Keratinocyte (primary cell): Measurements from ENCODE around the gene DISP2. TPM values are rescaled to one million over a fixed set of nuclear protein-coding genes. Genes with fewer than 3 reads are reported as not detected.
A peak's percentile ranks its signal among the peaks of the same experiment; 100 is the strongest.

Experiments
- DNase-seq: peaks from one replicate; pipeline ENCODE4 v3.0.0-alpha.2; 2011; ENCODE audit warnings: low read depth, missing footprints, low spot score
- FAIRE-seq: peaks from 2 replicates; lab custom pipeline; 2011; peaks lifted over from hg19 to GRCh38; lab: Jason Lieb, UNC
- H2AFZ ChIP-seq: 2 replicates; pipeline ENCODE4 v1.6.0; 2012; ENCODE audit warnings: low read length, control low read depth, inconsistent platforms; ENCODE audit not compliant: control insufficient read depth
- H3K27ac ChIP-seq: 2 replicates; pipeline ENCODE4 v1.5.1; 2011; ENCODE audit warnings: low read length; ENCODE audit not compliant: control insufficient read depth, insufficient read depth
- H3K27me3 ChIP-seq: 3 replicates; pipeline ENCODE4 v1.6.0; 2011; ENCODE audit warnings: low read length; ENCODE audit not compliant: control insufficient read depth, insufficient read depth; ENCODE audit errors: extremely low read depth
- H3K36me3 ChIP-seq, 2 experiments: 2 replicates in 1 of 2; 3 replicates in 1 of 2; pipeline ENCODE4 v1.5.1; 2011; ENCODE audit warnings: low read length in 2 of 2, mild to moderate bottlenecking in 1 of 2; ENCODE audit not compliant: control insufficient read depth in 2 of 2, insufficient read depth in 2 of 2; ENCODE audit errors: extremely low read depth in 1 of 2
- H3K4me1 ChIP-seq: 3 replicates; pipeline ENCODE4 v1.5.1; 2011; ENCODE audit warnings: low read length; ENCODE audit not compliant: control insufficient read depth, insufficient read depth; ENCODE audit errors: extremely low read depth
- H3K4me2 ChIP-seq: 3 replicates; pipeline ENCODE4 v1.6.0; 2011; ENCODE audit warnings: low read depth, low read length; ENCODE audit not compliant: control insufficient read depth, insufficient read depth; ENCODE audit errors: extremely low read depth
- H3K4me3 ChIP-seq, 3 experiments: fragments of 200-600 bp in 1 of 3; sonication (generic) in 1 of 3; 2 replicates in 2 of 3; 3 replicates in 1 of 3; pipeline ENCODE4 v1.5.1; 2011 to 2016; ENCODE audit warnings: low read length in 3 of 3, mild to moderate bottlenecking in 3 of 3, control low read depth in 2 of 3, inconsistent platforms in 1 of 3, low read depth in 1 of 3, mixed read lengths in 1 of 3, mixed run types in 1 of 3, moderate library complexity in 1 of 3; ENCODE audit not compliant: control insufficient read depth in 2 of 3, insufficient read depth in 2 of 3; ENCODE audit errors: extremely low read depth in 1 of 3
- H3K79me2 ChIP-seq: 2 replicates; pipeline ENCODE4 v1.6.0; 2012; ENCODE audit warnings: low read length; ENCODE audit not compliant: control insufficient read depth, insufficient read depth
- H3K9ac ChIP-seq: 3 replicates; pipeline ENCODE4 v1.6.0; 2011; ENCODE audit warnings: low read length; ENCODE audit not compliant: control insufficient read depth, insufficient read depth; ENCODE audit errors: extremely low read depth
- H3K9me1 ChIP-seq: 3 replicates; pipeline ENCODE4 v1.6.0; 2011; ENCODE audit warnings: low read length; ENCODE audit not compliant: control insufficient read depth, insufficient read depth; ENCODE audit errors: extremely low read depth
- H3K9me3 ChIP-seq: 2 replicates; pipeline ENCODE4 v1.5.1; 2012; ENCODE audit warnings: low read depth, low read length; ENCODE audit not compliant: control insufficient read depth
- H4K20me1 ChIP-seq: 3 replicates; pipeline ENCODE4 v1.6.0; 2011; ENCODE audit warnings: low read length; ENCODE audit not compliant: control insufficient read depth, insufficient read depth; ENCODE audit errors: extremely low read depth
- EZH2 ChIP-seq: IDR thresholded peaks from one replicate; pipeline ENCODE4 v1.6.1; 2012; ENCODE audit warnings: inconsistent platforms, mild to moderate bottlenecking, low read length, moderate library complexity
- dilution Hi-C: fragments of 300-500 bp; cut with MboI; formaldehyde crosslinking; loops from one replicate; pipeline ENCODE4 v1.7.0; 2020; ENCODE audit warnings: low sequenced_read_pairs; ENCODE audit not compliant: extremely low pct_ligation_motif_present
- polyA plus RNA-seq, 5 experiments: library from polyadenylated mRNA; depleted of rRNA in 3 of 5; stranded (reverse) in 3 of 5; stranded (forward) in 1 of 5; unstranded in 1 of 5; fragments of >200 nt; gene quantifications; 1 replicate in 1 of 5; 2 replicates in 3 of 5; 3 replicates in 1 of 5; pipeline versions ENCODE4 v1.2.1 to v1.2.3, GENCODE V29; 2011 to 2012; ENCODE audit warnings: missing spikeins in 2 of 5, low read depth in 1 of 5, low replicate concordance in 1 of 5
- TF ChIP-seq, protein P1 (sequence below), 3 experiments: IDR thresholded peaks in 1 of 3; conservative IDR thresholded peaks in 1 of 3; optimal IDR thresholded peaks in 1 of 3; 2 replicates in 2 of 3; 3 replicates in 1 of 3; pipeline versions ENCODE3 to v1.5.1; 2011; ENCODE audit warnings: low read length in 3 of 3, mild to moderate bottlenecking in 3 of 3, moderate library complexity in 2 of 3, control low read depth in 1 of 3, inconsistent platforms in 1 of 3; ENCODE audit not compliant: insufficient read depth in 2 of 3; ENCODE audit errors: extremely low read depth in 1 of 3

Gene DISP2
- polyA plus RNA-seq, 1 donor (not counting 4 experiments of a cell fraction or from before 2014, with no cell fraction given): 0.12 TPM

DNA sequence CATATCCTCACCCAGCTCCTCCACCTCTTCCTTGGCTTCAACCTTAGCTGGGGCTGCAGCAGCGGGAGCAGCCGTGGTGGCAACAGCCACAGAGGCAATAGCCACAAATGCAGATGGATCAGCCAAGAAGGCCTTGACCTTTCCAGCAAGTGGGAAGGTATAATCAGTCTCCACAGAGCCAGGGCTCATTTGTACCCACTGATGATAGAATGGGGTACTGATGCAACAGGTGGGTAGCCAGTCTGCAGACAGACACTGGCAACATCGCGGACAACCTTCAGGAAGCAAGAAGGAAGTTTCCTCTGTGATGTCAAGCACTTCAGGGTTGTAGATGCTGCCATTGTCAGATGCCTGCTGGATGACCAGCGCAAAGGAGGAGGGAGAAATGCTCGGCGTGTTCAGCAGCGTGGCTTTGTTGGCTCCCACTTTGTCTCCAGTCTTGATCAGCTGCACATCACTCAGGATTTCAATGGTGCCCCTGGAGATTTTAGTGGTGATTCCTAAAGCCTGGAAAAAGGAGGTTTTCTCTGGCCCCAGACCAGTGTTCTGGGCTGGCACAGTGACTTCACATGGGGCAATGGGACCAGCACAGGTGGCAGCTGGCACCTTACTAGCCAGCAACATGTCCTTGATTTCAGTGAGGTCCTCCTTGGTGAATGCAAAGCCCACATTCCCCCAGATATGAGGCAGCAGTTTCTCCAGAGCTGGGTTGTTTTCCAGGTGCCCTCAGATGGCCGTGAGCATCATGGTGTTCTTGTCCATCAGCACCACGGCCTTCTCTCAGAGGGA is 45.5 kb upstream of the DISP2 start:
- Histone ChIP-seq H3K9ac (no peak overlapping the region), H3K79me2 (no peaks in the 10 kb centered on the region), H3K4me2 (no peak overlapping the region), H2AFZ (no peak overlapping the region), H3K9me1 (no peaks in the 10 kb centered on the region), H3K4me1 (peaks cover 20% of the 10 kb centered on the region), H4K20me1 (no peaks in the 10 kb centered on the region), H3K27ac (no peak overlapping the region), H3K27me3 (peaks cover 12% of the 10 kb centered on the region), H3K36me3 (no peaks in the 10 kb centered on the region), H3K9me3 (no peaks in the 10 kb centered on the region), H3K4me3 (no peak overlapping the region)
- DNase-seq (no peak), FAIRE-seq (no peak)
- dilution Hi-C loops: no loop called here
- TF ChIP-seq EZH2: no peak
- TF ChIP-seq, protein P1, sequence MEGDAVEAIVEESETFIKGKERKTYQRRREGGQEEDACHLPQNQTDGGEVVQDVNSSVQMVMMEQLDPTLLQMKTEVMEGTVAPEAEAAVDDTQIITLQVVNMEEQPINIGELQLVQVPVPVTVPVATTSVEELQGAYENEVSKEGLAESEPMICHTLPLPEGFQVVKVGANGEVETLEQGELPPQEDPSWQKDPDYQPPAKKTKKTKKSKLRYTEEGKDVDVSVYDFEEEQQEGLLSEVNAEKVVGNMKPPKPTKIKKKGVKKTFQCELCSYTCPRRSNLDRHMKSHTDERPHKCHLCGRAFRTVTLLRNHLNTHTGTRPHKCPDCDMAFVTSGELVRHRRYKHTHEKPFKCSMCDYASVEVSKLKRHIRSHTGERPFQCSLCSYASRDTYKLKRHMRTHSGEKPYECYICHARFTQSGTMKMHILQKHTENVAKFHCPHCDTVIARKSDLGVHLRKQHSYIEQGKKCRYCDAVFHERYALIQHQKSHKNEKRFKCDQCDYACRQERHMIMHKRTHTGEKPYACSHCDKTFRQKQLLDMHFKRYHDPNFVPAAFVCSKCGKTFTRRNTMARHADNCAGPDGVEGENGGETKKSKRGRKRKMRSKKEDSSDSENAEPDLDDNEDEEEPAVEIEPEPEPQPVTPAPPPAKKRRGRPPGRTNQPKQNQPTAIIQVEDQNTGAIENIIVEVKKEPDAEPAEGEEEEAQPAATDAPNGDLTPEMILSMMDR (optimal IDR thresholded peaks at IDR 0.05 in 1 of 3, IDR thresholded peaks at IDR 0.05 in 1 of 3, conservative IDR thresholded peaks at IDR 0.05 in 1 of 3; ENCODE audit: extremely low read depth in 1 of 3, insufficient read depth in 2 of 3, low read length in 3 of 3): no peak

DNA sequence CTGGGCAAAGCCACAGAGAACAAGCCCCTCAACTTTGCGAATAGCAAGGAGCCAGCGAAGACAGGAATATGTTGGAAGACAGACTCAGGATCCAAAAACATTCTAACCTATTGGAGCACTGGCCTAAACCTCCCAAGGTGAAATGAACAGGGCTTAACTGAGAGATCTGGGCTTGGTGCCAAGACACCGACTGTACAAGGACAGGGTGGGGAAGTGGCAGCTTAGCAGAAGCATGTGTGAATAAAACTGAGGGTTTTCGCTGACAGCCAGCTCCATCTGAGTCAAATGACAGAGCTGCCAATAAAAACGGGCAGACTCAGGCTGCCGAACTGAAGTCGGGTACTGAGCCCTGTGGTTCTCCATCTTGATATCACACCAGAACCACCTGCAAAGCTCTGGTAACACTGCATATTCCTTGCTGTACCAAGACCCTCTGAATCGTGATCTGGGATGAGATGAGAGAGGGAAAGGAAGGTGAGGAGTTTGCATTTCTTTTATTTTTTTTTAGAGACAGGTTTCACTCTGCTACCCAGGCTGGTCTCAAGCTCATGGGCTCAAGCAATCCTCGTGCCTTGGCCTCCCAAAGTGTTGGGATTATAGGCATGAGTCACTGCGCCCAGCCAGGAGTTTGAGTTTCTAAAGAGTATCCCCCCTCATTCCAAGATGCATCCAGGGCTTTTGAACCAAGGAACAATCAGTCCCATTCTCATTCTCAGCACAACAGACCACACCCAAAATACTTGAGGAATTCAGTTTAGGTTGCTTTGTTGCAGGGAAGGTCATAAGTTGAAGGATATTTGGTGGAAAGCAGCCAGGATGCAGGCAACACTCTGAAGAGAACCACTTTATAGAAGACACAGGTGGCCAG is 44.3 kb upstream of the DISP2 start:
- Histone ChIP-seq H3K9ac (no peak overlapping the region), H3K9me3 (no peaks in the 10 kb centered on the region), H3K27ac (no peak overlapping the region), H3K79me2 (no peaks in the 10 kb centered on the region), H3K4me2 (peak overlapping the region; percentile 51), H3K36me3 (no peaks in the 10 kb centered on the region), H3K4me1 (peaks cover 20% of the 10 kb centered on the region), H4K20me1 (no peaks in the 10 kb centered on the region), H3K9me1 (no peaks in the 10 kb centered on the region), H2AFZ (no peak overlapping the region), H3K27me3 (peaks cover 12% of the 10 kb centered on the region), H3K4me3 (no peak overlapping the region)
- peak; percentile 77 for FAIRE-seq
- DNase-seq: no peak
- dilution Hi-C loops: no loop called here
- TF ChIP-seq EZH2: no peak
- TF ChIP-seq, protein P1 (optimal IDR thresholded peaks at IDR 0.05 in 1 of 3, IDR thresholded peaks at IDR 0.05 in 1 of 3, conservative IDR thresholded peaks at IDR 0.05 in 1 of 3; ENCODE audit: extremely low read depth in 1 of 3, insufficient read depth in 2 of 3, low read length in 3 of 3): no peak
